HG02970 (cell line): ENCODE results near the gene GPR4.

Experiments used
- ATAC-seq: cut with Tn5 transposase; IDR thresholded peaks from one replicate; pipeline ENCODE4 v1.9.1; 2021; ENCODE audit warnings: mild to moderate bottlenecking, moderate library complexity, moderate number of reproducible peaks; ENCODE audit not compliant: unreplicated experiment, low FRiP score

Gene GPR4

DNA sequence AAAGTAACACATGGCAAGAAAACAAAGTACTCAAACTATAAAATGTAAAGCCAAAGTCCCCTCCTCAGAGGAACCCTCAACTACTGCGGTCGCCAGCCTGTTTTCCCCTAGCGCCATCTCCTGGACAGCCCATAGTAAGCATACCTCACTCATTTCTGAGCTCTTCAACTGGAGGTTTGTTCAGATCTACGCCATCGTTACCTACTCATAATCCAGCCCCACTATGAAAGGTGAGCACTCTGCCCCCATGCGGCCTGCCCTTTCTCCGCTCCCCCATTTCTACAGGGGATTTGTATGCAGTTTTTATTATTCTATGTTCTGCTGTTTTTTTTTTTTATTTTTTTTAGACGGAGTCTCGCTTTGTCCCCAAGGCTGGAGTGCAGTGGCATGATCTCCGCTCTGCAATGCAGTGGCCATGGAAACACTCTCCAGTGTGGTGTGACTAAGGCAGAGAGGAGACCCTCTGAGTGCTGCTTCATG lies 43.6 kb downstream of the GPR4 start:
- ATAC-seq: no peak

DNA sequence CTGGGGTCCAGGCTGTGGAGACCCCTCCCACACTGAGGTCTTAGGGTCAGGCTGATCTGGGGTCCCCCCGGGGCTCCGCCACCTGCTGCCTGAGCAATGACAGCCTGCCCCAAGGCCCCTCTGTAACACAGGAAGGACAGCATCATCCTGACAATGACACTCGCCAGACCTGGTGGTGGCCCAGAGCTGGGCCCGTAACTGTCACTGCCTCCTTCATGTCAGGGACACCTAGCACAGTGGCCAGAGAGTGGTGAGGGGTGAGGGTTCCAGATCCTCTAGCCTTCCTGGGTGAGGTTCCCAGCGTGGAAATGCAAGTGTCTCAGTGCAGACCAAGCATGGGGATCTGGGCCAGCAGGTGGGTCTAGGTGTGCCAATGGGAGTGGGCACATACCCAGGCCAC lies 45.2 kb downstream of the GPR4 start:
- ATAC-seq: no peak

DNA sequence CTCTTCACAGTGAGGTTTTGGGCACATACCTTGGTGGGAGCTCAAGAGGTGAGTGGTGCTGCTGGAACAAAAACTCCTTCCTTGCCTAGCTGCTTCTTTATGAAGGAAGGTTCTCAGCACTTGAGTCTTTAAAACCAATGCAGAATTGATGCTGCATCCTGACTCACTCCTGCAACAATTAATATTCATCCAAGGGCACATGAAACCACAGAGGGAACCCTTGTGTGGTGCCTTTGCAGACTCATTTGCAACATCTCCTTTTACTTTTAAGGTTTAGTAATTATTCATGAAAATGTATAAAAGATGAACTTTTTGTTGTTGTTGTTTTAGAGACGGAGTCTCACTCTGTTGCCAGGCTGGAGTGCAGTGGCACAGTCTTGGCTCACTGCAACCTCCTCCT lies 47.5 kb downstream of the GPR4 start:
- no peak for ATAC-seq

DNA sequence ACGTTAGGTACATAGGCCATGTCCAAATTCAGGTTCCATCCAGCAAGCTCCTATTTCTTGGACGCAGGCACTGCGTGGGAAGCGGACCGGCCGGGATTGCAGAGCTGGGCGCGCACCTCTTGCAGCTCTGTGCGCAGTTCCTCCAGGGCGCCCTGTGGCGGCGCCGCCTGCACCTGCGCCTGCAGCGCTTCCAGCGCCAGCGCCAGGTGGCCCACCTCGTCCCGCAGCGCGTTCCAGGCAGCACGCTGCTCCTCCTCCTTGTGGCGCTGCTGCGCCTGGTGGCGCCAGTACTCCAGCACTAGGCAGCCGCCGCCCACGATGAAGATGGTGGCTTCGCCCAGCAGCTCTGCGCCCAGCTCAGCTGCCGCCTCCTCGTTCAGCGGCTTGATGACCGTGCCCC lies 48.5 kb downstream of the GPR4 start:
- ATAC-seq: no peak

DNA sequence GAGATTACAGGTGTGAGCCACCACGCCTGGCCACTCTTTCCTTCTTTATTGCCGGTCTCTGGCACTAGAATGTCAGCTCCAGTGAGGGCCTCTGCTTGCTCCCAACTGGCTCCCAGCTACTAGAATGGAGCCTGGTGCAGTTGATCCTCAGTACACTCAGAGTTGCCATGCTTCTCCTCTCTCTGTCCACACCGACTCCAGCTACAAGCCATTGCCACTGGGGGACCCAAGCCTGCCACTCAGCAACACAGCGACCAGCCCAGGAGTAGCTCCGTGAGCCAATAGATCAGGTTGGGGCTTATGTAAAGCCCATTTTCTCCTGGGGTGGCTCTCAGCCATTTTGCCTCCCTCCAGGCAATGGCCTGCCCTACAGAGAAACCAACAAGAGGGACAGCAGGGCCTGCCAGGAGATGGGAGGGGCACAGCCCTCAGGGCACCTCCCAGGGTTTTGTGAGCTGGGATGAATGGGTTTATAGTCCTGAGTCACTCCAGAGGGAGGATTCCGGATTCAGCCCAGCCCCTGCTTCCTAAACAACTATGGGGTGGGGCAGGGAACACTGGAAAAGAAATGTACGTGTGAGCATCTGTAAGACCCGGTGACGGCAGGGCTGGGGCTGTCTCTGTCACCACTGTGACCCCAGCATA lies 53.9 kb downstream of the GPR4 start:
- no peak for ATAC-seq

DNA sequence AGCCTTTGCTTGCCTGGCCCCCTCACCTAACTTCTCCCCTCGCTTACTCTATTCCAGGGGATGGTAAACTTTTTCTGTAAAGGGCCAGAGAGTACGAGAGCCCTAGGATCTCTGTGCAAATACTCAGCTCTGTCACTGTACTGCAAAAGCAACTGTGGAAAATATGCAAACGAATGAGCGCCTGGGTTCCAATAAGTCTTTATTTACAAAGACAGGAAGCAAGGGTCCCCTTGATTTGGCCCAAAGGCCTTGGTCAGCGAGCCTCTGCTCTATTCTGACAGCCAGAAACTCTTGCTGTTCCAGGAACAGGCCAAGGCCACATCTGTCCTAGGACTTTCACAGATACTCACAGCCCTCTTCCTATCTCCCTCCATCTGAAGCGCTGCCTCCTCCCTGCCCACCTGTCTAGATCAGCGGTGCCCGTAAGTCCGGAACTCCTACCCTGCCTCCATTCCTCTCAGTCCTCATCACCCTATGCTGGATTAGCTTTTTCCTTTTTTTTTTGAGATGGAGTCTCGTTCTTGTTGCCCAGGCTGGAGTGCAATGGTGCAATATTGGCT lies 54.7 kb downstream of the GPR4 start:
- ATAC-seq: no peak

DNA sequence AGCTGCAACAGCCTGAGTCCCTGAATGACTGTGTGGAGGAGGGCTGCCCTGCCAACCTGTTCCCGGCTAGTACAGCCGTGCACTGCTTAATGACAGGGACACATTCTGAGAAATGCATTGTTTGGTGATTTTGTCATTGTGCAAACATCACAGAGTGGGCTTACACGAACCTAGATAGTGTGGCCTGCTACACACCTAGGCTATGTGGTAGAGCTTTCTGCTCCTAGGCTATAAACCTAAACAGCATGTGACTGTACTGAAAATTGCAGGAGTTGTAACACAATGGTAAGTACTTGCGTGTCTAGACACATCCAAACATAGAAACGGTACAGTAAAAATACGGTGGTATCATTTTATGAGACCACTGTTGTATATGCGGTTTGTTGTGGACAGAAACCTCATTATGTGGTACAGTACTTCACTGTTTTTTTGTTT lies 59.8 kb downstream of the GPR4 start:
- no peak for ATAC-seq
